ENCODE results near the gene CDH11.

GRCh38 chr16:64933885-64934284, 188.0 kb downstream of the CDH11 start:
- no peak for TF ChIP-seq TAF1 (IDR thresholded peaks at IDR 0.05; ENCODE audit: borderline replicate concordance, insufficient read depth, low read length)
- TF ChIP-seq POLR2AphosphoS5 (IDR thresholded peaks at IDR 0.05; ENCODE audit: low read depth, low read length), result no peak
- no peak for TF ChIP-seq REST (IDR thresholded peaks at IDR 0.05; ENCODE audit: insufficient read depth in 1 of 2, low read depth in 2 of 2, low read length in 2 of 2)

Measured in PFSK-1 (cell line).